ENCODE results near the gene ACOD1.
"Not testable (repeated sequence)": the region's sequence is repeated elsewhere in the genome, so short reads cannot be mapped to it uniquely, and the experiment has no call there.

Gene ACOD1

GRCh38 chr13:76955193-76955592 is 6.9 kb downstream of the ACOD1 start:
- DNase-seq, result no peak

- no peak for DNase-seq
These were observed 7.3 kb downstream of the ACOD1 start for GRCh38 chr13:76955661-76956060.

- no peak for DNase-seq
These were observed 10.6 kb downstream of the ACOD1 start for GRCh38 chr13:76958841-76959432.

GRCh38 chr13:76959734-76960133 is 11.4 kb downstream of the ACOD1 start:
- DNase-seq, result not testable (repeated sequence)

- no peak for DNase-seq
These were observed 17.6 kb downstream of the ACOD1 start for GRCh38 chr13:76965759-76966421.

- no peak for DNase-seq
These were observed 18.7 kb downstream of the ACOD1 start for GRCh38 chr13:76967031-76967430.

GRCh38 chr13:76968041-76968440 is 19.7 kb downstream of the ACOD1 start:
- DNase-seq, result no peak

- DNase-seq, result no peak
These were observed 21.4 kb downstream of the ACOD1 start for GRCh38 chr13:76969488-76970365.

- DNase-seq, result no peak
These were observed 22.9 kb downstream of the ACOD1 start for GRCh38 chr13:76971215-76971614.

GRCh38 chr13:76971851-76972829 is 23.8 kb downstream of the ACOD1 start:
- DNase-seq, result no peak

- no peak for DNase-seq
These were observed 25.8 kb downstream of the ACOD1 start for GRCh38 chr13:76973920-76974617.

GRCh38 chr13:76974618-76974975 is 26.3 kb downstream of the ACOD1 start:
- no peak for DNase-seq

- no peak for DNase-seq
These were observed 27.6 kb downstream of the ACOD1 start for GRCh38 chr13:76975863-76976262.

- DNase-seq, result no peak
These were observed 28.2 kb downstream of the ACOD1 start for GRCh38 chr13:76976490-76976889.

GRCh38 chr13:76976929-76977328 is 28.6 kb downstream of the ACOD1 start:
- no peak for DNase-seq

GRCh38 chr13:76980075-76980718 is 31.9 kb downstream of the ACOD1 start:
- DNase-seq, result peak; percentile 42

GRCh38 chr13:76982061-76982460 is 33.8 kb downstream of the ACOD1 start:
- no peak for DNase-seq

- no peak for DNase-seq
These were observed 35.4 kb downstream of the ACOD1 start for GRCh38 chr13:76983676-76984075.

GRCh38 chr13:76991432-76991795 is 43.1 kb downstream of the ACOD1 start:
- no peak for DNase-seq

- peak; percentile 82 for DNase-seq
These were observed 43.7 kb downstream of the ACOD1 start, which contains the start of gene CLN5 for GRCh38 chr13:76991796-76992547. CLN5 (plus strand) TSS chr13:76992081; CDS start chr13:76992099, 18 bp downstream.

- no peak for DNase-seq
These were observed 44.3 kb downstream of the ACOD1 start for GRCh38 chr13:76992548-76993001.

All from NCI-H774 (cell line).